HEK293T (cell line): ENCODE data around the gene FSD1L.

Source experiments
- ELF4 ChIP-seq: fragments of 450-650 bp; IDR thresholded peaks from 2 replicates; pipeline ENCODE4 v1.6.1; 2017; ENCODE audit warnings: antibody characterized with exemption
- FOXM1 ChIP-seq: fragments of 450-650 bp; IDR thresholded peaks from 2 replicates; pipeline ENCODE4 v1.6.1; 2017; ENCODE audit warnings: mild to moderate bottlenecking, borderline replicate concordance
- LEF1 ChIP-seq: fragments of 450-650 bp; IDR thresholded peaks from 2 replicates; pipeline ENCODE4 v1.6.1; 2017; ENCODE audit warnings: mild to moderate bottlenecking, borderline replicate concordance
- SP1 ChIP-seq: fragments of 450-650 bp; IDR thresholded peaks from 2 replicates; pipeline ENCODE4 v1.6.1; 2017
- SUZ12 ChIP-seq: fragments of 450-650 bp; IDR thresholded peaks from 2 replicates; pipeline ENCODE4 v1.6.1; 2016; ENCODE audit warnings: mild to moderate bottlenecking

DNA sequence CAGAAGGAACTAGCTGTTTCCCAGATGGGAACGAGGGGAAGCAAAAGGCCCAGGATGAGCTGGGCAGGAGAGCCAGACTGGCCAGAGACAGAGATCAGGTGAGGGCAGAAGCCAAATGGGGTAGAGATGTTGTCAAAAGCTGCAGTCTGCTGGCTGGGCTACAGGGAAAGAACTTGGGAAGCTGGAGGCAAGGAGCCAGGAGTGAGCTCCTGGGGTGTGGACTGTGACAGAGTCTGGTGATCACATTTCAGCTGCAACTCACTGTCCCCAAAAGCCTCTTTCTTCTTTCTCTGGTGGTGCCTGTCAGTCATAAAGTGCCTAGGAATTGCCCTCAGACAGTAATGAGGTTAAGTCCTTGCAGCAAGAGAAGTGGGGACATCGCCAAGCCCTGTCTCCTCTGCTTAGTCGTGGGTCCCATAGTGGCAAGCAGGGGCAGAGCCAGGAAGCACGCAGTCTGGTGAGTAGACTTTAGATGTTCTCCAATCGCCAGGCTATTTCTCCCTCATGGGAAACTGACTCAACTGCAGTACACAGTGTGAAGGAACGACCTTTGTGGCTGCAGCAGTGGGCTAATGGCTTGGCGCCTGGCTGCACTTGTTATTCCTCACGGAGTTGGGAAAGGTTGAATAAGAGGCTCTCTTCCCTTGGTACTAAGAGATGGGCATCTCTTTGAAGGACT is 2.5 kb upstream of the FSD1L start:
- TF ChIP-seq SUZ12: no peak
- no peak for TF ChIP-seq LEF1
- no peak for TF ChIP-seq ELF4
- no peak for TF ChIP-seq SP1
- TF ChIP-seq FOXM1: no peak
